Endothelial cell of umbilical vein (primary cell): Measurements from ENCODE around the gene TRIM47. TPM values are rescaled to one million over a fixed set of nuclear protein-coding genes. Genes with fewer than 3 reads are reported as not detected.

Source experiments
- BruUV-seq: library from RNA; stranded (reverse); fragments of 400-500 nt; replicated peaks from 2 replicates; lab custom pipeline; 2021; lab: Mats Ljungman, UMichigan
- CTCF ChIA-PET: fragments of 300-600, 350-600 bp; sonication (Branson Sonifier 250); formaldehyde crosslinking; loops from one replicate; lab custom pipeline; 2021; ENCODE audit warnings: antibody characterized with exemption, inconsistent platforms; lab: Charles Lee
- POLR2A ChIA-PET: fragments of 300-600, 350-600 bp; sonication (Branson Sonifier 250); formaldehyde crosslinking; loops from one replicate; lab custom pipeline; 2021; ENCODE audit warnings: antibody characterized with exemption, inconsistent platforms; lab: Charles Lee
- DNase-seq: peaks from one replicate; pipeline ENCODE4 v3.0.0-alpha.2; 2011; ENCODE audit warnings: low read depth, low spot score
- FAIRE-seq: peaks from 2 replicates; lab custom pipeline; 2011; peaks lifted over from hg19 to GRCh38; lab: Jason Lieb, UNC
- H2AFZ ChIP-seq: 2 replicates; pipeline ENCODE4 v1.6.0; 2012; ENCODE audit warnings: low read depth, low read length, control low read depth, inconsistent platforms
- H3K27ac ChIP-seq: 2 replicates; pipeline ENCODE4 v1.5.1; 2011; ENCODE audit warnings: low read depth, mild to moderate bottlenecking, control low read depth, low read length, moderate library complexity; ENCODE audit not compliant: insufficient read depth
- H3K27me3 ChIP-seq, 2 experiments: 2 replicates each; pipeline versions ENCODE4 v1.6.0 to v1.6.1; 2011; ENCODE audit warnings: low read length in 2 of 2, mixed read lengths in 1 of 2; ENCODE audit not compliant: control insufficient read depth in 2 of 2, insufficient read depth in 2 of 2
- H3K36me3 ChIP-seq, 2 experiments: 2 replicates in 1 of 2; 3 replicates in 1 of 2; pipeline ENCODE4 v1.5.1; 2011; ENCODE audit warnings: low read length in 2 of 2, mild to moderate bottlenecking in 1 of 2, moderate library complexity in 1 of 2; ENCODE audit not compliant: control insufficient read depth in 2 of 2, insufficient read depth in 2 of 2; ENCODE audit errors: extremely low read depth in 1 of 2
- H3K4me1 ChIP-seq: 3 replicates; pipeline ENCODE4 v1.5.1; 2011; ENCODE audit warnings: mild to moderate bottlenecking, low read length; ENCODE audit not compliant: control insufficient read depth, insufficient read depth; ENCODE audit errors: extremely low read depth
- H3K4me2 ChIP-seq: 2 replicates; pipeline ENCODE4 v1.6.1; 2011; ENCODE audit warnings: low read length, control low read depth, mixed read lengths; ENCODE audit not compliant: insufficient read depth
- H3K4me3 ChIP-seq, 3 experiments: fragments of 200-600 bp in 1 of 3; sonication (generic), shearing (Covaris generic) in 1 of 3; replicated peaks in 1 of 3; 2 replicates each; pipeline ENCODE4 v1.5.1; 2011 to 2016; ENCODE audit warnings: control low read depth in 3 of 3, low read length in 3 of 3, mild to moderate bottlenecking in 2 of 3, inconsistent platforms in 1 of 3, low read depth in 1 of 3, moderate library complexity in 1 of 3; ENCODE audit not compliant: insufficient read depth in 1 of 3
- H3K79me2 ChIP-seq: 2 replicates; pipeline ENCODE4 v1.6.0; 2012; ENCODE audit warnings: low read length, inconsistent platforms; ENCODE audit not compliant: control insufficient read depth, insufficient read depth
- H3K9ac ChIP-seq: replicated peaks from 2 replicates; pipeline ENCODE3; 2011; ENCODE audit warnings: low read length, control low read depth; ENCODE audit not compliant: insufficient read depth; ENCODE audit errors: extremely low read depth
- H3K9me1 ChIP-seq: replicated peaks from 3 replicates; pipeline ENCODE4 v1.6.0; 2011; ENCODE audit warnings: mild to moderate bottlenecking, low read length; ENCODE audit not compliant: control insufficient read depth, insufficient read depth; ENCODE audit errors: extremely low read depth
- H3K9me3 ChIP-seq: replicated peaks from 2 replicates; pipeline ENCODE4 v1.5.1; 2012; ENCODE audit warnings: low read length, inconsistent platforms; ENCODE audit not compliant: control insufficient read depth, insufficient read depth
- H4K20me1 ChIP-seq: replicated peaks from 2 replicates; pipeline ENCODE3; 2011; ENCODE audit warnings: mild to moderate bottlenecking, low read length; ENCODE audit not compliant: control insufficient read depth, insufficient read depth; ENCODE audit errors: extremely low read depth
- CTCF ChIP-seq, 2 donors: IDR thresholded peaks; 1 replicate in 1 of 2; 2 replicates in 1 of 2; pipeline ENCODE4 v1.5.1; 2011; ENCODE audit warnings: low read length in 2 of 2, mild to moderate bottlenecking in 2 of 2, moderate library complexity in 2 of 2, control low read depth in 1 of 2, inconsistent platforms in 1 of 2, low read depth in 1 of 2; ENCODE audit not compliant: insufficient read depth in 1 of 2; ENCODE audit errors: extremely low read depth in 1 of 2
- EZH2 ChIP-seq: IDR thresholded peaks from 2 replicates; pipeline ENCODE4 v1.6.1; 2012; ENCODE audit warnings: borderline replicate concordance, low read depth, mild to moderate bottlenecking, moderate library complexity, low read length, inconsistent platforms; ENCODE audit not compliant: severe bottlenecking
- FOS ChIP-seq: IDR thresholded peaks from 2 replicates; pipeline ENCODE4 v1.6.1; 2011; ENCODE audit warnings: mild to moderate bottlenecking, low read length, moderate library complexity, borderline replicate concordance; ENCODE audit not compliant: insufficient read depth
- JUN ChIP-seq: IDR thresholded peaks from 2 replicates; pipeline ENCODE4 v1.6.1; 2011; ENCODE audit warnings: borderline replicate concordance, low read depth; ENCODE audit not compliant: insufficient read length, insufficient read depth
- MAX ChIP-seq: IDR thresholded peaks from 2 replicates; pipeline ENCODE4 v1.6.1; 2011; ENCODE audit not compliant: insufficient read depth, insufficient read length
- MYC ChIP-seq: IDR thresholded peaks from one replicate; pipeline ENCODE4 v1.6.1; 2011; ENCODE audit warnings: mild to moderate bottlenecking, low read depth, low read length
- POLR2A ChIP-seq: IDR thresholded peaks from 2 replicates; pipeline ENCODE4 v1.6.1; 2012; ENCODE audit warnings: low read depth, mild to moderate bottlenecking, control low read depth, low read length
- POLR2AphosphoS5 ChIP-seq: IDR thresholded peaks from 2 replicates; pipeline ENCODE4 v1.6.1; 2012; ENCODE audit warnings: low read depth, mild to moderate bottlenecking, control low read depth, low read length, moderate library complexity; ENCODE audit not compliant: insufficient read depth
- dilution Hi-C: fragments of 300-500 bp; cut with MboI; formaldehyde crosslinking; loops from one replicate; pipeline ENCODE4 v1.15.0; 2019; ENCODE audit warnings: low sequenced_read_pairs; ENCODE audit not compliant: extremely low pct_ligation_motif_present
- intact Hi-C: fragments of 100-400 bp; cut with micrococcal nuclease; formaldehyde crosslinking; loops from one replicate; pipeline ENCODE4 v1.10.0; 2022
- polyA plus RNA-seq, 4 experiments: library from polyadenylated mRNA; depleted of rRNA in 3 of 4; stranded (reverse) in 3 of 4; unstranded in 1 of 4; fragments of >200 nt; gene quantifications; 2 replicates each; pipeline versions ENCODE4 v1.2.1 to v1.2.3, GENCODE V29; 2011 to 2012; ENCODE audit warnings: missing spikeins in 1 of 4
- total RNA-seq: library from RNA; stranded (reverse); gene quantifications from 2 replicates; pipeline ENCODE4 v1.2.3, GENCODE V29; 2021

TRIM47 gene
- total and polyA plus RNA-seq, 2 donors (not counting 3 experiments of a cell fraction or from before 2014, with no cell fraction given), result 67.7 to 75.1 TPM

DNA sequence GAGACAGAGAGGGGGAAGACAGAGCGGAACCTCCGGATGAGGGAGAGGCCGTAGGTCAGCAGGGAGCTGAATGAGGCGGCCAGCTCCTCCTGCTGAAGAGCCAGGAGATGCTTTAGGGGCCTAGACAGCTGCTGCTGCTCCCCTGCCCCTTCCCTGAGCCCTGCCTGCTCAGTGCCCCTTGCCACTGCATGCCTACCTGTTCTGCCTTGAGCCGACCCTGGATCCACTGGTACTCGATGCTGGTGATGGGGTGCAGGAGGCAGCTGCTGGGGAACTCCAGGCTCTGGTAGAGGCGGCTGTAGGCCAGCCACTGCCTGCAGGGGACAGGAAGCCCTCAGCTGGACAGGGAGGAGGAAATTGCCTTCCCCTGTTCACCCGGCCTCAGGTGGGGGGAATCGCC is 41.8 kb downstream of the TRIM47 start:
- CTCF ChIA-PET, result interaction anchor here (0.8 to 2.3 kb wide), 5 partner anchors 9 to 72 kb away, joined by 3 to 7 read pairs (median 4); partner anchors contain the start of genes GALK1 and WBP2
- H3K27ac ChIP-seq, result no peak overlapping the region
- no peak overlapping the region for H2AFZ ChIP-seq
- no TSS peak for BruUV-seq
- POLR2A ChIA-PET, result no interaction called here
- no peaks in the 10 kb centered on the region for H3K79me2 ChIP-seq
- DNase-seq (no peak), FAIRE-seq (no peak)
- no peaks in the 10 kb centered on the region for H3K4me1 ChIP-seq
- no peaks in the 10 kb centered on the region for H3K27me3 ChIP-seq
- TF ChIP-seq MYC (no peak), CTCF (IDR thresholded peaks at IDR 0.05; ENCODE audit: extremely low read depth in 1 of 2, insufficient read depth in 1 of 2, low read depth in 1 of 2, low read length in 2 of 2) (no peak), JUN (no peak), EZH2 (no peak), FOS (no peak), POLR2A (no peak), POLR2AphosphoS5 (no peak), MAX (no peak)
- dilution Hi-C loops, result no loop called here
- H3K9me3 ChIP-seq, result no peaks in the 10 kb centered on the region
- H3K4me3 ChIP-seq, result no peak overlapping the region
- no peak overlapping the region for H3K9ac ChIP-seq
- H3K9me1 ChIP-seq, result no peaks in the 10 kb centered on the region
- H3K36me3 ChIP-seq, result no peaks in the 10 kb centered on the region
- no peaks in the 10 kb centered on the region for H4K20me1 ChIP-seq
- H3K4me2 ChIP-seq, result no peak overlapping the region
- intact Hi-C loops, result no loop called here
